HUES48 (cell line): ENCODE data around the gene BAG1.
A peak's percentile ranks its signal among the peaks of the same experiment; 100 is the strongest.

Experiments
- H3K27ac ChIP-seq: one replicate; pipeline ENCODE4 v1.7.0; 2013; ENCODE audit warnings: low read depth, low read length, inconsistent platforms
- H3K27me3 ChIP-seq: 2 replicates; pipeline ENCODE4 v1.6.1; 2013; ENCODE audit warnings: mild to moderate bottlenecking, low read length; ENCODE audit not compliant: control insufficient read depth, insufficient read depth
- H3K36me3 ChIP-seq: 2 replicates; pipeline ENCODE4 v1.6.1; 2013; ENCODE audit warnings: low read length; ENCODE audit not compliant: control insufficient read depth, insufficient read depth
- H3K4me1 ChIP-seq: 2 replicates; pipeline ENCODE4 v1.6.1; 2013; ENCODE audit warnings: mild to moderate bottlenecking, low read length; ENCODE audit not compliant: control insufficient read depth, insufficient read depth
- H3K4me3 ChIP-seq: 2 replicates; pipeline ENCODE4 v1.5.1; 2013; ENCODE audit warnings: mild to moderate bottlenecking, low read depth, low read length
- H3K9ac ChIP-seq: 2 replicates; pipeline ENCODE4 v1.6.1; 2013; ENCODE audit warnings: mild to moderate bottlenecking, low read depth, low read length, moderate library complexity
- H3K9me3 ChIP-seq: 2 replicates; pipeline ENCODE4 v1.6.1; 2013; ENCODE audit warnings: low read length; ENCODE audit not compliant: control insufficient read depth, insufficient read depth

The BAG1 gene

DNA sequence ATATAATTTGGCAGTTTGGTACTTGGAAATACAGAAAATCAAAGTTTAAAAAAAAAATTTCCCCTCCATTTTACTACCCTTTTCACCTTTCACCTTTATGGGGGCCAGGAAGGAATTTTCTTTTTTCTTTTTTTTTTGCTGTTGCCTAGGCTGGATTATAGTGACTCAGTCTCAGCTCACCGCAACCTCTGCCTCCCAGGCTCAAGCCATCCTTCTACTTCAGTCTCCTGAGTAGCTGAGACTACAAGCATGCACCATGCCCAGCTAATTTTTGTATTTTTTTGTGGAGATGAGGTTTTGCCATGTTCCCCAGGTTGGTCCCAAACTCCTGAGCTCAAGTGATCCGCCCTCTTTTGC is 9.4 kb upstream of the BAG1 start:
- Histone ChIP-seq H3K27ac (no peak overlapping the region), H3K36me3 (peaks cover 84% of the 10 kb centered on the region), H3K9ac (no peak overlapping the region), H3K4me1 (no peaks in the 10 kb centered on the region), H3K9me3 (no peaks in the 10 kb centered on the region), H3K27me3 (no peaks in the 10 kb centered on the region), H3K4me3 (no peak overlapping the region)

DNA sequence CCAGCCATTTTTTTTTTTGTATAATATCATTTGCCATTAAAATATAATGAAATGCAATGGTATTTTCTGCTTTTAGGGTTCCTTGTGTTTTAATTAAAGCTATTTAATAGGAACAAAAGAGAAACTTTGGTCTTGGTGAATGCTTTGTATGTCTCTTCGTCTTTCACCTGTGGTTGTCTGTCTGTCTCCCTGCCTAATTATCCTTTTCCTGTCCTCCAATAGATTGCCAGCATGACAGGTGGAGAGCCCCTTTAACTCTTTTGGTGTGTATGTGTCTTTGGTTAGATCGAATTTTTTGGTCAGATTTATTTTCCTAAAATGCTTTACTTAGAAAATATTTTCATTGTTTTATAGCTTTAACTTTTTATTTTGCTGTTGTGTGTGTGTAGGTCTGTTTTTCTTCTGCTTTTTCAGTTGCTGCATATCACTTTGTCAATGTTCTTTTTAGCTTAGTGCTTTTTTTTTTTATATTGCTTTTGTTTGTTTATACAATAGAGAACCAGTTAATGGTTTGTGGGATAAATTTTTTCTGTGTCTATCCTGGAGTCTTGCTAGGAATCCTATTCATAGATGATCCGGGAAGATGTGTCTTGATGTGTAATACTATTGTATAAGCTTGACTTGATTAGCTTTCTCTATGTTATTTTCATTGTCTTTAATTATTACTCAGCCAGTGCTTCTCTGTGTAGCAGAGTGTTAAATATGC is 8.9 kb upstream of the BAG1 start:
- H3K27ac ChIP-seq = no peak overlapping the region
- no peak overlapping the region for H3K9ac ChIP-seq
- H3K9me3 ChIP-seq = no peaks in the 10 kb centered on the region
- no peaks in the 10 kb centered on the region for H3K4me1 ChIP-seq
- H3K36me3 ChIP-seq = peaks cover 84% of the 10 kb centered on the region
- no peak overlapping the region for H3K4me3 ChIP-seq
- H3K27me3 ChIP-seq = no peaks in the 10 kb centered on the region

DNA sequence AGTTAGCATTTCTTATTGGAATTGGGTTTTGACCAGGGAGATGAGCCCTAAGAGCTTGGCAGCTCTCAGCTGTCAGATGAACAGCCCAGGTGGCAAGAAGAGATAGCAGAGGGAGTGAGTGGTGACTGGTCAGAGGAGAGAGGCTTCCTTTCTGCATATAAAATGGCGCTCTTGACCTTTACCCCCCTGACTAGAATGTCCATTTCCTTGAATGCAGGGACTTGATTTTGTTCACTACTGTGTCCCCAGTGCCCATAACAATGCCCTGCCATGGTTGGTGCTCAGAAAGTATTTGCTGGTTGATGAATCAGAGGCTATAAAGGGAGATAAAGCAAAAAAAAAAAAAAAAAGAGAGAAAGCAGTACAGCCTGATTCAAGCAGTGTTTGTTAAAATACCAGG is 7.6 kb upstream of the BAG1 start:
- no peak overlapping the region for H3K4me3 ChIP-seq
- no peaks in the 10 kb centered on the region for H3K4me1 ChIP-seq
- no peaks in the 10 kb centered on the region for H3K27me3 ChIP-seq
- H3K36me3 ChIP-seq = peaks cover 84% of the 10 kb centered on the region
- H3K9me3 ChIP-seq = no peaks in the 10 kb centered on the region
- H3K27ac ChIP-seq = no peak overlapping the region
- H3K9ac ChIP-seq = no peak overlapping the region

DNA sequence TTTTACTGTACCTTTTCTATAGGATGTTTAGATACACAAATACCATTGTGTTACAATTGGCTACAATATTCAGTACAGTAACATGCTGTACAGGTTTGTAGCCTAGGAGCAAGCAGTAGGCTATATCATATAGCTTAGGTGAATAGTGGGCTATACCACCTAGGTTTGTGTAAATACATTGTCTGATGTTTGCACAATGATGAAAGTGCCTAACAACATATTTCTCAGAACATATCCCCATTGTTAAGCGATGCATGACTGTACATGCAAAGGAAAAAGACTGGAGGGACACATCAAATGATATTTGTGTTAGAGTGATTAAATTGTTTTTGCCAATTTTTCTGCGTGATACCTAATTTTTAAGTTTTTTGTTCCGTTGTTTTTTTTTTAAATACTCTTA is 5.6 kb upstream of the BAG1 start:
- Histone ChIP-seq H3K36me3 (peaks cover 73% of the 10 kb centered on the region), H3K4me3 (no peak overlapping the region), H3K9me3 (no peaks in the 10 kb centered on the region)

DNA sequence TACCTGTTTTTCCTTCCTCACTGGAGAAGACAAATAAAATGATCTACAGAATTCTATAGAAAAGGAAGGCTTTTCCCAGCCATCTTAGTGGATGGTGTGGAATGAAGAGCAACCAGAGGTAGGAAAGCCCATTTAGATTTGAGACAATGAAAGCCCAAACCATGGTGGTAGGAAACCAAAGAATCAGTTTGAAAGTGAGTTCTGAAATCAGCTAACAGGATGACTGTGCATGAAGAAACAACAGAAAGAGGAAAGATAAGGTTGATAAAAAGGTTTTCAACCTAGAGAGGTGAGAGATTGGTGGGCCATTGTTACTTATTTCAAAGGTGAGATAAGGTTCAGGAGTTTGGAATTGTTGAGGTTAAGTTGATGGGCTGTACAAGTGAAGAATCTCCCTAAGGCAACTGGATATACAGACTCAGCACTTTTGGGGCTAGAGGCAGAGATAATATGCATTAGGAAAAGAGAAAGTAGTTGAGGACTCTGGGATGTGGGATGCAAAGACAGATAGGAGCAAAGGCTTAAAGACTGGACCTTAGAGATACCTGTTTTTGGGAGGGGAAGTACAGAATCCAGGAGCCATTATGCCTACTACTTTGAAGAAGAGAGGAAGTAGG is 2.8 kb upstream of the BAG1 start:
- H3K9me3 ChIP-seq = no peaks in the 10 kb centered on the region
- peaks cover 56% of the 10 kb centered on the region for H3K36me3 ChIP-seq
- H3K27ac ChIP-seq = no peak overlapping the region
- H3K4me1 ChIP-seq = peaks cover 6% of the 10 kb centered on the region; the same call in 1 of the 2 replicates
- H3K4me3 ChIP-seq = no peak overlapping the region
- H3K9ac ChIP-seq = no peak overlapping the region
- H3K27me3 ChIP-seq = no peaks in the 10 kb centered on the region

More for the DNA sequence above, 5.6 kb upstream of the BAG1 start:
- H3K4me1 ChIP-seq = peaks cover 6% of the 10 kb centered on the region; the same call in 1 of the 2 replicates
- no peak overlapping the region for H3K27ac ChIP-seq
- H3K27me3 ChIP-seq = no peaks in the 10 kb centered on the region
- H3K9ac ChIP-seq = no peak overlapping the region

DNA sequence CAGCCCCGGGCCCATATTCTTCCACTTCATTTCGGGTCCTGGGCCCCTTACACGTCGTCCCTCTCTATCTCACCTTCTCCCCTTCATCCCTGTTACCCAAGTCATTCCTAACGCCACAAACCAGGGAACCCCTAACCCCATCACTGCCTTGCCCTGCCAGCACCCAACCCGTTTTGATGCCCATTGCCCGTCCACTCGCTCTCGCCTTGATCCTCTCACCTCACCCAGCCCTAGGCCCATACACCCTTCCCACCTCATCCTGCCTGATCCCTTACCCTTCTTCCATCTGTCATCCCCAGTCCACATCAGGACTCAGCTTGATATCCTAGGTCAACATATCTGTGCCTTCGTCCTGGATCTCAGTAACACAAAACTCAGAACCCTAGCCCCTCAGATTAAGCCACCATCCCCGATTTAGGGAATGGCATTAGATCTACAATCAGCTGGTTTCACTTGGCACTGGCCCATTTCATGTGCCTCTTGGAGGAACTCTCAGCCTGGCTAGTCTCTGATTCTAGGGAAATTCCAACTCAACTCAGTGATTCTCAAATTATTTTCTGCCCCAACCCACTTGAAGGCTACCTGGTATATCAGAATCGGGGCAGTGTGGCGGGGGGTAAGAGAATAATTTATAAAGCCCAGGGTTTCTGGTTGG is 830 bp upstream of the BAG1 start:
- Histone ChIP-seq H3K9ac (peak overlapping the region; percentile 65), H3K36me3 (peaks cover 58% of the 10 kb centered on the region), H3K27me3 (no peaks in the 10 kb centered on the region), H3K4me1 (peaks cover 6% of the 10 kb centered on the region; the same call in 1 of the 2 replicates), H3K9me3 (no peaks in the 10 kb centered on the region), H3K27ac (peak overlapping the region; percentile 8), H3K4me3 (peak overlapping the region; percentile 88)

DNA sequence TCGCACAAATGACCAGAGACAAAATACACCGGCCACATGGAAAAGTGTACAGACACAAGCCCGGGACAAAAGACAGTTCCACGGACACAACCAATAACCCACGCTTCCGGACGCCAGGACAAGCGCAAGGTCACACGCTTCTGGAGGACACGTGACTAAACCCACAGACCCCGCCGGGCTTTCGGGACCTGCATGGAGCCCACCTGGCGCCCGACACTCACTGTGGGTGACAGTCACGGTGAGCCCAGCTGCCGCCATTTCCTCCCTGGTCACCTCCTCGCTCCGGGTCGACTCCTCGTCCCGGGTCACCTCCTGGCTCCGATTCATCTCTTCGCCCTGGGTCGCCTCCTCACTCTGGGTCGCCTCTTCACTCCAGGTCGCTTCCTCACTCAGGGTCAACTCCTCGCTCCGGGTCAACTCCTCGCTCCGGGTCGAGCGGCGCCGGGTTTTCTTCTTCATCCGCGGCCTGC is 470 bp downstream of the BAG1 start:
- peak overlapping the region; percentile 88 for H3K4me3 ChIP-seq
- H3K9me3 ChIP-seq = no peaks in the 10 kb centered on the region
- peaks cover 63% of the 10 kb centered on the region for H3K36me3 ChIP-seq
- H3K9ac ChIP-seq = peak overlapping the region; percentile 74
- no peaks in the 10 kb centered on the region for H3K27me3 ChIP-seq
- peaks cover 6% of the 10 kb centered on the region; the same call in 1 of the 2 replicates for H3K4me1 ChIP-seq
- peak overlapping the region; percentile 73 for H3K27ac ChIP-seq

DNA sequence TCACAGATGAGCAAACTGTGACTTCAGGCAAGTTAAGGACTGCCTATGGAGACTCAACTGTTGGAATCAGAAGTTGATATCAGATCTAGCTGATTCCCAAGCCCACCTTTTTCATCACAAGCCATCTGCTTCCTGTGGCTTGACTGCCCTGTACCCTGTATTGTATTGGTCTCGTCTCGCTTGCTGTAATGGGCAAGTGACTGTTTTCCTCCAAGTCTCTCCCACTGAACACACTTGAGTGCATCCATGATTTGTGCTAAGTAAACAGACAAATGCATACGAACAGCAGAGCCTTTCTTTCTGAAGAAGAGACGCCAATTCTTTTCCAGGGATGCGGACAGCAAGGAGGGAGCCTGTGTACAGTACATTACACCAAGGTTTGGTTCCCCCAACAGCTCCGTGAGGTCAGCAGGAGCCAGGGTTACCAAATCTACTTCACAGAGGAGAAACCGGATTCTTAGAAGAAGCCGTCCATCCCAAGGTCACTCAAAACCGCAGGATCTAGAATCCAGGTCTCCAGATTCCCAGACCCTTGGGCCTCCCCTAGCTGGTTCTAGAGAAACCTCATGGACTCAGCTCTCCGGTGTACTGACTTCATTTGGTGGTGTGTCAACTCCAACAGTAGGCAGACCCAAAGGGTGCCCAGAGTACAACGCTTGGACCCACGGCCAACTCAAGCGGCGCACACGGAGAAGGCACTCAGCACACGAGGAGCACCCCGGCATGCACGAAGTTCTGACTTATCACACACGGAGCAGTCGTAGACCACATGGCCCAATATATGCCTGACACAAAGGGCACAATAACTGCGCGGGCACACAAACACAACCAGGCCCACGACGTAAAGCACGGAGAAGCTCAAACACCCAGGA is 1.1 kb downstream of the BAG1 start:
- H3K27ac ChIP-seq = no peak overlapping the region
- no peaks in the 10 kb centered on the region for H3K27me3 ChIP-seq
- peaks cover 63% of the 10 kb centered on the region for H3K36me3 ChIP-seq
- peak overlapping the region; percentile 88 for H3K4me3 ChIP-seq
- H3K9ac ChIP-seq = peak overlapping the region; percentile 74
- H3K9me3 ChIP-seq = no peaks in the 10 kb centered on the region
- peaks cover 6% of the 10 kb centered on the region; the same call in 1 of the 2 replicates for H3K4me1 ChIP-seq

DNA sequence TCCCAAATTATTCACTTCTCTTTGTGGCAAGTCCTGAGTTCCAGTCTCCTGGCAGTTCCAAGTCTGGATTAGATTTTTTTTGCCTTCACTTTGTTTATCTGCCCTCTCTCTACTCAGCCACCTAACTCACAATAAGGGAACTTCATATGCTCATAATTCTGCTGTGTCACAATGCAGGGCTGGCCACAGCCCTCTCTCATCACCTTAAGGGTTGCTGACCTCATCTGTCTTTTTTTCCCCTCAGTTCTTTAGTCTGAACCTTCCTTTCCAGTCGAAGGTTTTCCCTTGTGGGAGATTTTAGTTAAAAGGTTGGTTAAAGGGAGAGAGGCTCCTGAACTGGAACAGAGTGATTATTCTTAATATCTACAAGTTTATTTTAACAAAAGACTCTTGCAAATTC is 4.1 kb downstream of the BAG1 start:
- no peaks in the 10 kb centered on the region for H3K27me3 ChIP-seq
- no peak overlapping the region for H3K9ac ChIP-seq
- H3K27ac ChIP-seq = no peak overlapping the region
- H3K4me1 ChIP-seq = peaks cover 2% of the 10 kb centered on the region; the same call in 1 of the 2 replicates
- H3K9me3 ChIP-seq = no peaks in the 10 kb centered on the region
- peaks cover 70% of the 10 kb centered on the region for H3K36me3 ChIP-seq
- no peak overlapping the region for H3K4me3 ChIP-seq

DNA sequence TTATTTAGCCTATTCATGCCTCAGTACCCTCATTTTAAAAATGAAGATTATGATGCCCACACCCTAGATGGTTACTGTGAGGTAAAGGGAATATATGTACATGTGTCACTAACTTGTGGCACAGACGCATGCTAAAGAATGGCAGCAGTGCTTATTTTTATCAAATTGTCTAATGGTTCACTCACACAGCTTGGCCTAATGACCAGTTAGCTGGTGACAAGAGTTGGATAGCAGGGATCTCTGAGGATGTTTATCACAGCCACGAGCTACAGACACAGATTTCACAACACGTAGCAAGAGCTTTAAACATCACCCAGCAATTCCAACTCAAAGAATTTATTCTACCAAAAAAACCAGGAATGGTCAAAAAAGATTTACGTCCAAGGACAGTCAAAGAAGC is 7.2 kb downstream of the BAG1 start:
- H3K36me3 ChIP-seq = peaks cover 95% of the 10 kb centered on the region
- no peaks in the 10 kb centered on the region for H3K4me1 ChIP-seq
- H3K9ac ChIP-seq = no peak overlapping the region
- H3K27ac ChIP-seq = no peak overlapping the region
- no peaks in the 10 kb centered on the region for H3K9me3 ChIP-seq
- no peak overlapping the region for H3K4me3 ChIP-seq
- no peaks in the 10 kb centered on the region for H3K27me3 ChIP-seq
